ENCODE data around the gene HLA-E.

Gene HLA-E

GRCh38 chr6:30459145-30459544, 30.2 kb upstream of the HLA-E start:
- peaks cover 98% of the 10 kb centered on the region for H3K27me3 Mint-ChIP-seq (ENCODE audit: low read depth)
- peaks cover 23% of the 10 kb centered on the region for H3K9me3 Mint-ChIP-seq
- no peak for TF ChIP-seq CTCF (IDR thresholded peaks at IDR 0.05; ENCODE audit: unreplicated experiment in 3 of 3)
- H3K4me3 Mint-ChIP-seq: no peak overlapping the region
- H3K36me3 Mint-ChIP-seq (ENCODE audit: low read depth): no peaks in the 10 kb centered on the region
- no peaks in the 10 kb centered on the region for H3K4me1 Mint-ChIP-seq
- no peak overlapping the region for H3K27ac Mint-ChIP-seq

GRCh38 chr6:30461055-30461454, 28.3 kb upstream of the HLA-E start:
- Mint-ChIP-seq H3K27ac (no peak overlapping the region), H3K36me3 (ENCODE audit: low read depth) (no peaks in the 10 kb centered on the region), H3K4me3 (no peak overlapping the region), H3K4me1 (no peaks in the 10 kb centered on the region), H3K9me3 (peaks cover 23% of the 10 kb centered on the region), H3K27me3 (ENCODE audit: low read depth) (peaks cover 98% of the 10 kb centered on the region)
- no peak for TF ChIP-seq CTCF (IDR thresholded peaks at IDR 0.05; ENCODE audit: unreplicated experiment in 3 of 3)

- peaks cover 25% of the 10 kb centered on the region for H3K9me3 Mint-ChIP-seq
- no peak overlapping the region for H3K4me3 Mint-ChIP-seq
- no peak overlapping the region for H3K27ac Mint-ChIP-seq
- TF ChIP-seq CTCF (IDR thresholded peaks at IDR 0.05; ENCODE audit: unreplicated experiment in 3 of 3): no peak
- H3K36me3 Mint-ChIP-seq (ENCODE audit: low read depth): no peaks in the 10 kb centered on the region
- no peaks in the 10 kb centered on the region for H3K4me1 Mint-ChIP-seq
- peaks cover 100% of the 10 kb centered on the region for H3K27me3 Mint-ChIP-seq (ENCODE audit: low read depth)
Observed at GRCh38 chr6:30462482-30462881, 26.8 kb upstream of the HLA-E start.

GRCh38 chr6:30463242-30463641, 26.1 kb upstream of the HLA-E start:
- no peak for TF ChIP-seq CTCF (IDR thresholded peaks at IDR 0.05; ENCODE audit: unreplicated experiment in 3 of 3)
- peaks cover 25% of the 10 kb centered on the region for H3K9me3 Mint-ChIP-seq
- H3K4me1 Mint-ChIP-seq: no peaks in the 10 kb centered on the region
- no peaks in the 10 kb centered on the region for H3K36me3 Mint-ChIP-seq (ENCODE audit: low read depth)
- no peak overlapping the region for H3K27ac Mint-ChIP-seq
- peaks cover 98% of the 10 kb centered on the region for H3K27me3 Mint-ChIP-seq (ENCODE audit: low read depth)
- H3K4me3 Mint-ChIP-seq: no peak overlapping the region

- Mint-ChIP-seq H3K4me3 (no peak overlapping the region), H3K27ac (no peak overlapping the region), H3K27me3 (ENCODE audit: low read depth) (peaks cover 98% of the 10 kb centered on the region), H3K9me3 (peaks cover 26% of the 10 kb centered on the region), H3K4me1 (no peaks in the 10 kb centered on the region), H3K36me3 (ENCODE audit: low read depth) (no peaks in the 10 kb centered on the region)
- no peak for TF ChIP-seq CTCF (IDR thresholded peaks at IDR 0.05; ENCODE audit: unreplicated experiment in 3 of 3)
Observed at GRCh38 chr6:30463651-30464618, 25.4 kb upstream of the HLA-E start.

Measured in nephron (organoid).